ENCODE measurements around the gene CCR6. TPM values are rescaled to one million over a fixed set of nuclear protein-coding genes. Genes with fewer than 3 reads are reported as not detected.
"Not testable (repeated sequence)": the region's sequence is repeated elsewhere in the genome, so short reads cannot be mapped to it uniquely, and the experiment has no call there.

CCR6 gene
- total RNA-seq, 3 donors from 2014 or later: 1.7 to 8.8 (median 5.1) TPM

DNA sequence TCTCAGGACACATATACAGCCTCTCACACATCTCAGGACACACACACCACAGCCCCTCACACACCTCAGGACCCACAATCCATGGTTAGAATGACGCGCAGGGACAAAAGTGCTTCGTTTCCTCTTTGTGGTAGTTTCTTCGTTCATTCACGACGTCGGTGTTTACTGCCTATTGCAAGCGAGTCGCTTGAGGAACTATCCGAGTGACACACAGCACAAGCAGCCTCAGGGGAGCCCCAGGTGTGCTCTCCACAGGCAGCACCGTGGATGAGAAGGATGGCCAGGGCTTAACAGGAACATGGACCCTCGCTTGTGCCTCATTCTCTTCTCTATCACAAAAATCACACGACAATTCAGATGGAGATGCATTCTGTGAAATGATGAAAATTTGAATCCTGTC is 47.0 kb downstream of the CCR6 start:
- H3K27me3 Mint-ChIP-seq (ENCODE audit: low read depth); H3K4me3 Mint-ChIP-seq; DNase-seq; H3K9me3 Mint-ChIP-seq; ATAC-seq; H3K36me3 Mint-ChIP-seq (ENCODE audit: insufficient read depth); H3K4me1 Mint-ChIP-seq (ENCODE audit: low read depth): not testable (repeated sequence)

DNA sequence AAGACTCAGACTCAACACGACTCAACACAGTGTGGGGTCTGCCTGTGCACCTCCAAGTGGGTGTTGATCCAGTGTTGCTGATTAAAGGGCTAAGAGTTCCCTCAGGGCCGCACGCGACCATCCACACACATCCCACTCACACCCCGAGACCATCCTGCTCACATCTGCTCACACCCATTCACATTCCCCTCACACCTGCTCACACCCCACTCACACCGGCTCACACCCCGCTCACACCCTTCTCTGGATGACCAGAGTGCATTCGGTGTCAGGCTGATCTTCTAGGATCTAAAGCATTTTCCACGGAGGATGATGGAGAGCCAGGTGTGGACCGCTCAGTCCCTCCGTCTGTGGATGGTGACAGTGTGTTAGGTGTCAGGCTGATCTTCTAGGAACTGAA is 48.4 kb downstream of the CCR6 start:
- H3K9me3 Mint-ChIP-seq, H3K4me3 Mint-ChIP-seq: not testable (repeated sequence)

DNA sequence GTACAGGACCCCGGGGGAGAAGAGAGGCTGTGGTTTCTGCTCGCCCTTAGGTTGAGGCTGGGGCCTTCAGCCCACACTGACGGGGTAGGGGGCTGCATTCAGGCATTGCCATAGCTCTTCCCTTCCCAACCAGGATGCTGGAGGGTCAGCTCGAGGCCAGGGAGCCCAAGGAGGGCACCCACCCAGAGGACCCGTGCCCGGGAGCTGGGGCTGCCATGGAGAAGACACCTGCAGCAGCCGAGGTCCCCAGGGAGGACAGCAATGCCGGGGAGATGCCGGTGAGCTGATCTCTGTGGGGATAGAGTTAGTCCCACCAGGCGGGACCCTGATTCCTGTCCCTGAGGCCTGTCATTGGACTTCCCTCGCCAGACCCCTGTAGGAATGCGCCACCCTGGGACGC is 49.1 kb downstream of the CCR6 start:
- H3K36me3 Mint-ChIP-seq (ENCODE audit: insufficient read depth); H3K9me3 Mint-ChIP-seq; ATAC-seq; H3K27me3 Mint-ChIP-seq (ENCODE audit: low read depth); H3K4me1 Mint-ChIP-seq (ENCODE audit: low read depth); H3K4me3 Mint-ChIP-seq; DNase-seq: not testable (repeated sequence)

More for the DNA sequence above, 48.4 kb downstream of the CCR6 start:
- H3K4me1 Mint-ChIP-seq (ENCODE audit: low read depth); ATAC-seq; H3K36me3 Mint-ChIP-seq (ENCODE audit: insufficient read depth); DNase-seq; H3K27me3 Mint-ChIP-seq (ENCODE audit: low read depth): not testable (repeated sequence)

- H3K36me3 Mint-ChIP-seq (ENCODE audit: insufficient read depth); DNase-seq; H3K4me1 Mint-ChIP-seq (ENCODE audit: low read depth); ATAC-seq; H3K9me3 Mint-ChIP-seq; H3K27me3 Mint-ChIP-seq (ENCODE audit: low read depth); H3K4me3 Mint-ChIP-seq: not testable (repeated sequence)
Observed at GRCh38 chr6:167177271-167177670, 54.4 kb downstream of the CCR6 start.

- H3K27me3 Mint-ChIP-seq (ENCODE audit: low read depth); H3K9me3 Mint-ChIP-seq; H3K4me3 Mint-ChIP-seq; DNase-seq; H3K4me1 Mint-ChIP-seq (ENCODE audit: low read depth); ATAC-seq; H3K36me3 Mint-ChIP-seq (ENCODE audit: insufficient read depth): not testable (repeated sequence)
Observed at GRCh38 chr6:167178896-167179655, 56.2 kb downstream of the CCR6 start.

DNA sequence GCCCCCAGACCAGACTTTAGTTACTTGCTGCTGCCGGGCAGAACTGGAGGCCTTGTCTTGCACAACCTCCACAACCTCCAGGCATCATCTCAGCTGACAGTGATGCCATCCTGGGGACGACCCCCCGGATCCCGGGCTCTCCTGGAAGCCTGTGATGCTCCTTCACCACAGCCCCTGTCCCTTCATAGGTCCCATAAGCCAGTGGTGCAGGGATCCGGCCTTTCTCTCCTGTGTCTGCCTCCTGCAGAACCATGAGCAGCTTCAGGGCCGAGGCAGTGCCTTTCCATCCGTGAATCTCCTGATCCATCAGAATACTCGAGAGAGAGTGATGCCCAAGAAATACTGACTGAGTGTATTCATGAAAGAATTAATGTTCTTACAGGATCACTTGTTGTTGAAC is 57.2 kb downstream of the CCR6 start:
- not testable (repeated sequence) for ATAC-seq; H3K9me3 Mint-ChIP-seq; H3K36me3 Mint-ChIP-seq (ENCODE audit: insufficient read depth); DNase-seq; H3K4me1 Mint-ChIP-seq (ENCODE audit: low read depth); H3K27me3 Mint-ChIP-seq (ENCODE audit: low read depth); H3K4me3 Mint-ChIP-seq

- H3K4me3 Mint-ChIP-seq; H3K27me3 Mint-ChIP-seq (ENCODE audit: low read depth); H3K36me3 Mint-ChIP-seq (ENCODE audit: insufficient read depth); H3K4me1 Mint-ChIP-seq (ENCODE audit: low read depth); ATAC-seq; DNase-seq; H3K9me3 Mint-ChIP-seq: not testable (repeated sequence)
Observed at GRCh38 chr6:167181351-167181750, 58.5 kb downstream of the CCR6 start.

DNA sequence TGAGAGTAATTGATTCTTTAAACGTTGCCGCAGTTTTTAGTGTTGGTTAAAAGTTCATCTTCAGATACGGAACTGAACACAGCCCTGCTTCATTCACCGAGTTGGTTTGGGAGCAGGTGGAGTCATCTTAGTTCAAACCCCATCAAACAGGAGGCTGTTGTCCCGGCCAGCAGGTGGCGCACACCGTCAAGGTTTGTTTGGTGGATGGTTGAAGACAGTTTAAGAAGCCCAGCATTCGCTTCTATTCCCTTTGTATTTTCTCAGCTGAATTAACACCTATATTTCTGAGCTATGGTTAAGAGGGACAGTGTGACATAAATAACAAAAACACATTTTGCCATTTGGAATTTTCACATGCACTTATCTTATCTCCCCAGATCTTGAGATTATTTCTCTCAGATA is 60.0 kb downstream of the CCR6 start:
- not testable (repeated sequence) for H3K27me3 Mint-ChIP-seq (ENCODE audit: low read depth); H3K4me3 Mint-ChIP-seq; DNase-seq; H3K9me3 Mint-ChIP-seq; H3K36me3 Mint-ChIP-seq (ENCODE audit: insufficient read depth); H3K4me1 Mint-ChIP-seq (ENCODE audit: low read depth)
- ATAC-seq: peak; percentile 73 to 76

GRCh38 chr6:167185101-167185500 is 62.2 kb downstream of the CCR6 start:
- DNase-seq; H3K4me1 Mint-ChIP-seq (ENCODE audit: low read depth); H3K9me3 Mint-ChIP-seq; ATAC-seq; H3K4me3 Mint-ChIP-seq; H3K27me3 Mint-ChIP-seq (ENCODE audit: low read depth); H3K36me3 Mint-ChIP-seq (ENCODE audit: insufficient read depth): not testable (repeated sequence)

DNA sequence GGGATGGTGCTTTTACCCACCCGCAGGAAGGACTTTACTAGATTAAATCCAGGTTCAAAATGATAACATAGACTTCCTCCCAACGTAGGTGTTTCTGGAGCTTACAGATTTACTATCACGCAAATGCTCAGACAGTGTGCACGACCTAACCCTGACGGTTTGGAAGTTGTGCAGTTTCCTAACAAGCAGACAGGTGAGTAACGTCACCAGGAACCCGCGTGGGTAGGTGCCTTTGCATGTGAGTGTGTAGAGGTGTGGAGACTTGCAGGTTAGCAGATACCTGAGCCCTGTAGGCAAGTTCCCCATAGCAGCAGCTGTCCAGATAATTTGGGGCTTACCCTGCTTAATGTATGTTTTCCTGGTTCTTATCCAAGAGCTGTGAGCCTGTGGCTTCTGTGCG is 64.4 kb downstream of the CCR6 start:
- H3K4me1 Mint-ChIP-seq (ENCODE audit: low read depth); H3K4me3 Mint-ChIP-seq; H3K9me3 Mint-ChIP-seq; H3K27me3 Mint-ChIP-seq (ENCODE audit: low read depth); H3K36me3 Mint-ChIP-seq (ENCODE audit: insufficient read depth); ATAC-seq; DNase-seq: not testable (repeated sequence)

Other genes starting within 250 kb of the CCR6 start
- 10 to 100 TPM; 43.7 to 67.3 (median 49.4) TPM for gene RNASET2, start 166.5 kb upstream of the CCR6 start, total RNA-seq
- gene CEP43, start 123.7 kb upstream of the CCR6 start, total RNA-seq: 10 to 100 TPM; 19.5 to 20.2 (median 19.5) TPM
- gene GPR31, start 34.9 kb downstream of the CCR6 start, total RNA-seq: not detected
- not detected for gene UNC93A, start 168.2 kb downstream of the CCR6 start, total RNA-seq
- gene TTLL2, start 202.0 kb downstream of the CCR6 start, total RNA-seq: not detected